HG03025 (cell line): ENCODE measurements around the gene MICAL2.

Experiments used
- ATAC-seq: cut with Tn5 transposase; IDR thresholded peaks from one replicate; pipeline ENCODE4 v1.9.1; 2021; ENCODE audit warnings: mild to moderate bottlenecking, moderate library complexity; ENCODE audit not compliant: unreplicated experiment, low FRiP score

The MICAL2 gene

DNA sequence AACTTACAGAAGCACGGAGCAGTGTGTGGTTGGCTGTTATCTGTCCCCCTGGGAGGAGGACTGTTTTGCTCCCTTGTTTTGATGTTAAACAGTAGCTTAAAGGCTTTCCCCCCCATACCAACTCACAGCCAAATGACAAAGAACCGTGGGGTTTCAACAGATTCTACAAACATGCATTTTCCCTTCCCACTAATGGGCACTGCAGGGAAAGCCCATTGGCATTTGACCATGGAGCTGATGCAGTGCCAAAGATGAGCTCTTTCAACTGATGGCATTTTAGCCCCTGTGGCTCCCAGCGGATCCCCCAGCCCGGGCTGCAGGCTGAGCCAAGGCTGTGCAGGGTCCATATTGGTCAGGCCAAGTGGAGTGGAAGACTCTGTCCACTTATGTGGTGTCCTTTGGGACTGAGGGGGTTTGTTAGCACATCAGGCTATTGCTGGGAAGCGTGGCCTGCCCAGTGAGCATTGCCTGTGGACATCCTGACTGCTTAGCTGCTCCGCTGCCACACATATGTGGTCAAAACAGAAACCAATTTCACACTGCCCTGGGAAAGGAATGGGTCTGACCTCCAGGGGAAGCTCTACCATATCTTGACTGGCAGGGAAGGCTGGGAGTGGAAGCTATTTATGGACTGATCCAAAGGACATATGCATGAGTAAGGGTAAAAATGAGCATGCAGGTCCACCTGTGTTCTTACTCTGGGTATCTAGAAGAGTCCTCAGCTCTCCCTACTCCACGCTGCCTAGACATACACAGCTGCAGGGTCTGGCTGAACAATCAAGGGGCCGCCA lies 150.5 kb downstream of the MICAL2 start:
- no peak for ATAC-seq

DNA sequence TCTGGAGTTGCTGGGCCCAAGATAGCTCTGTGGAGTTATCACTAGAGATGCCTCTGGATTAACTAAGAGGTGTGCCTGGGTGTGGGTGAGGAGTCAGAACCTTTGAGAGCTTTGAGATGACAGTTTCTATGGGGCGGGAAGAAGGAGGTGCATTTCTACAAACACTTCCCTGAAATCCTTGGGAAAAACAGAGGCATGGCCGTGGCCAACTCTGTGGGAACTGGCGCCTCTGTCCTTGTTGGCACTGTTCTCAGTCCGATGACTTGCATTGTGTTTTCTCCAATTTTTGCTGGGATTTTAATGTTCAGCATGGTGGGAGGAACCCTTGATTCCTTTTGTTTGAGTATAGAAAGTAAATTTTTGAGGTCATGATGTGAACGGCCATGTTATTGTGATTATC lies 151.2 kb downstream of the MICAL2 start:
- ATAC-seq: no peak

DNA sequence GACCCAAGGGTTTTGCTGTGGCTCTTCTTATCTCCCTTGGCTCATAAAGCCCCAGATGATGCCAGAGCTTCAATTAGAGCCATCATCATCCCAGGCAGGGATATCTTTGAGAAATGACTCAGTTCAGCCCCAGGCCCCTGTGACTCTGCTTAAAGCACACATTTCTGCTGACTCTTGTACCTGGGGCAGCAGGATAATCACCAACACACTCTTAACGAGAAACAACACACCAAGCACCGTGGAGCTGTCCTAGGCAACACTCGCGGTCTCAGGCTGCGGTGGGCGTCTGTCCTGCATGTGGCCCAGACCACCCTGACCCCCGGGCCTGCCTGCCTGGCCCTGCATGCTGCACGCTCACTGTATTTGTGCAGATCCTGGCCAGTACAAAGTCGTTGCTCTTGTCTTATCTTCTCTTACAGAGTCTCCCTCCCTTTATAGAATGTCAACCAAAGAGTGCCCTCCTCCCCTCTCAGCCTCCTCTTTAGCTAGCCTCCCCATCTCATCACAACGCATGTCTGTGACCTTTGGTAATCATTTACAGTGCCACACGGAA lies 152.8 kb downstream of the MICAL2 start:
- no peak for ATAC-seq

DNA sequence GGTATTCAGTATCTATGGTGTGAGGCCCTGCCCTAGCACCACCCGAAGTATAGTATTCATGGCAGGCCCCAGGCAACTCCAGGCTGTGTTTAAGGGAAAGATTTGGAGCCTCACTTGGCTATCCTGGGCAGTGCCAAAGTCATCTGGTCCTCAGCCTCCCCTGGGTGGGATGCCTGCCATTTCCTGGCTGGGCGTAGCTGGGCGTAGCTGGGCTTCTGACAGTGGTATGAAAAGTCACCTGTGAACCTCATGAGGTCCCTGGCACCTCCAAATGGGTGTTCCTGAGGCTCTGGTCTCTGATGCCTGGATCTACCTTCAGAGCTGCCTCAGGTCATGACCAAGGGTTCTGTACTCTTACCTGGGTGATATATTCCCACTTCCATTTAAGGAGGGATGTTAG lies 154.0 kb downstream of the MICAL2 start:
- ATAC-seq: no peak

DNA sequence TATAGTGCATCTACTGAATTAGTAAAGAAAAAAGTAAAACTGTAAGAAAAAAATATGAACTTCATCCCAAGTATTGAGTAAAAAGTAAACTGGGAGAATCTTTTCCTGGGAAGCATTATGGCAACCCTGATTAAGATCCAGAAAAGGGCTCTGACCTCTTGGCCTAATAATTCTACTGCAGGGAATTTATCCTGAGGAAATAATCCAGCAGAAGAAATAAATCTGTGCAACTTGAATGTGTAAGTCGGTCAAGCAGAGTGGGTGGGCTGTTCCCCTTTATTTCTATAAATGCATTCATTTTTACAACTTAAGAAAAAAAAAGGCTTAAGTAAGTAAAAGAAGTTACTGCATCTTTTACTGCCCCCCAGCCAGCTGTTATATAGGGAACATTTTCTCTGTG lies 155.7 kb downstream of the MICAL2 start:
- no peak for ATAC-seq

DNA sequence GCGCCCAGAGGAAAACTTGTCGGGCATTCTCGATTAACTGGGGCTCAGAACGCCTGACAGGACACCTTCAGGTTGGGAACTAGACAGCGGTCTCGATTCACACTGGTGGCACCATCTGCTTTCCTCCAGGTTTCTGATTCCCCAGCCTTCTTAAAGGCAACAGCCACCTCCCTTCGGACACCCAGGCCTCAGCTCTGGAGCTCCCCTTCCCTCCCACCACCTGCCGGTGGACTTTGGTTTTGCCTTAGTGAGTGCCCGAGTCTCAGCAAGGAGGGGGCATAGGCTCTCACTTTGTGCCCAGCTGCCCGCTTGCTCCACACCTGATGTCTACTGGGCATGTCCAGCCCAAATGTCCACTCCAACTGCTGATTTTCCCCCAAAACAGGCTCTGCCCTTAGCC lies 156.6 kb downstream of the MICAL2 start:
- no peak for ATAC-seq

DNA sequence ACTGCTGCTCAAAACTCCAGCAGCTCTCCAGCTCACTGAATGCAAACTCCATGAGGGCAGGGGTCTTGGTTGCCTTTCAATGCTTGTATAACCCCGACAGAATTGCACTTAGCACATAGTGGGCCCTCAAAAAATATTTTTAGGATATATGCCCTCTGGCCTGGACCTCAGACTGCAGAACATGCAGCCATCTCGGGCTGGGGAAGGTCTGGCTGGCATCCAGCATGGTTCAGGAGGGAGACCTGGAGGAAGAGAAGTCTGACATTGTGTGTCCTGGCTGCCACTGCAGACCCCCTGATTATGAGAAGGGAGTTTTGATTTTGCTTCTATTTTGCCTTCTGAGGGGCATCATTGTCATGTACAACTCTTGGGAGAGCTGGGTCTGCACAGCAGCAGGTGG lies 157.5 kb downstream of the MICAL2 start:
- no peak for ATAC-seq

DNA sequence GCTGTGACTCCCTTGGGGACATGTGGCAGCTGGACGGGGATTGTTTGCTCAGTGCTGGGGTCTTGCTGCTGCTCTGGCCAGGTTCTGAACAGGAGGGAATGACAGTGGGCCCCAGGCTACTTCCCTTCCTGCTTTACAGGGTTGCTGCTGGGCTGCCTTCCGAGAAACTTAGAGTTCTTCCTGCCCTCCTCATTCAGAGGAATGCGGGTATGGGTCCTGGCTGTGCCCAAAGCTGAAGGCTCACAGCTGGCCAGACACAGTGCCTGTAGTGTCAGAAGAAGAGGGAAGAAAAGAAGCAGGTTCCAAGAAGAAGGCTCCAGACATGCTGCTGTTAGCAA lies 158.7 kb downstream of the MICAL2 start:
- no peak for ATAC-seq

DNA sequence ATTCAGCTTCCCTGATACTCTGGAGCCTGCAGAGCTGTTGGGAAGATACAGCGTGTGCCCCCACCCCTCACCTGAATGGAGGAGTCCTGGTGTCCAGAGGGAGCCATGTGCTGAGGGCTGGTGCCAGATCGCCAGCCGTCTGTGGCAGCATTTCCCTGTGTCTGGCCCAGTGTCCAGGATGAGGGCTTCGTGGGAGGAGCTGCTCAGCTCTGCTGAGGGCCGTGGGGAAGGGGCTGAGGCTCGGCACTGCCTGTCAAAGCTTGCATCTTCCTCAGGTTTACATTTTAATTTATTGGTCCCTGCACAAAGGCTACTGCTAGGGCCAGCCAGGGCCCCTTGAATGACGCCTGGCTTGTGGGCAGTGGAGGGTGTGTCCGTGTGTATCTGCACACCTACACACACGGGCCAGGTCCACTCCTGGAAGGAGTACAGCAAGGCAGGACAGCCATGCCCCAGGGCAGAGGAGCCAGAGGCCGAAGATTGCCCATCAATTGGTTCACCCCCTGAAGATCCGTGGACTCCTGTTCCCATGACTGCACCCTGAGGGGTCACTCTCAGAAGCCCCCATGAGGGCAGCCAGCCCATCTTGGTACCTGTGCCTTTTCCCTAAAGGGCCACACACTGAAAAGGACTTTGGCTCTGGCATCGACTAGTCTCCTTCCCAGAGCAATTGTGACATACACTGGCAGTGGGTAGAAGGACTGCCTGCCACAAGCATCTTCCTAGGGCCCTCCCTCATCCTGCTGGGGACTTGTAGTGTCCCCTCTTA lies 159.2 kb downstream of the MICAL2 start:
- no peak for ATAC-seq

DNA sequence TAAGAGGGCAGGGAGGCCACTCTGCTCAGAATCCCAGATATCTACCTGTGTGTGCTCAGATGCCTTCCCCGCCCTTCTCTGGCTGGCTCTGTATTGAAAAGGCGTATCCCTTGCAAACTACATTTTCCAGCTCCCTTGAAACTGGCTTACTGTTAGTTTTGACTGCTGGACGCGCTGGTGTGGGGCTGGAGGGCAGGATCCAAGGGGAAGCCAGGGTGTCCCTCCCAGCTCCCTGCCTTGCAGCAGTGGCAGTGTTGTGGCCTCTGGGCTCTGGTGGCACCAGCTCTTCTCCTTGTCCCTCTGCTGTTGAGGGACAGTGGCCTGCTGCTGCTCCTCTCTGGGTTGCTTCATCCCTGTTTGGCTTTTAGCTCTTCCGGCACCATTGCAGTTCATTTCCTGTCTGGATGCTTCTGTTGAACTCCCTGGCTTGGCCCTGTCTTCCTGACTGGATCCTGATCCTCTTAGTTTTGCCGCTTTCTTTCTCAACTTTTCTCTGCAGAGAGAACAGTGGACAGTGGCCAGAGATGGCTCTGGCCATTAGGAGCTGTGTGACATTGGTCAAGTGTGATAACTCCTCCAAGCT lies 159.9 kb downstream of the MICAL2 start:
- no peak for ATAC-seq

DNA sequence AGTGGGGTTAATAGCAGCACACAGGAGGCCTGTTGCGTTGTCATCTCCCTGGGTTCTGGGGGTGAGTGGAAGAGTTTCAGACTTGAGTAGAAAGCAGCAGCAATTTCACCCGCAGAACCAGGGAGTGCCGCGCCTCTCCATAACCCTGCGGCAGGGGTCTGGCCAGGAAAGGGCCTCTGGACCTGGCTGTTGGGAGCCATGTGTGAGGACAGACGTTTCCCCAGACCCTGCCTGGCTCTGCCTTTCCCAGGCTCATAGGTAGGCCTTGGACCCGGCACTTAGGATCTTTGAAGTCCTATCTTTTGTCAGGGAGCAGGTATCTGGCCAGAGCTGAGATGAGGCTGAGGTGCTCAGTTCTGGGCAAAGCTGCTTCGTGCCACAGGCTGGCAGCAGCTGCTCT lies 160.4 kb downstream of the MICAL2 start:
- no peak for ATAC-seq

DNA sequence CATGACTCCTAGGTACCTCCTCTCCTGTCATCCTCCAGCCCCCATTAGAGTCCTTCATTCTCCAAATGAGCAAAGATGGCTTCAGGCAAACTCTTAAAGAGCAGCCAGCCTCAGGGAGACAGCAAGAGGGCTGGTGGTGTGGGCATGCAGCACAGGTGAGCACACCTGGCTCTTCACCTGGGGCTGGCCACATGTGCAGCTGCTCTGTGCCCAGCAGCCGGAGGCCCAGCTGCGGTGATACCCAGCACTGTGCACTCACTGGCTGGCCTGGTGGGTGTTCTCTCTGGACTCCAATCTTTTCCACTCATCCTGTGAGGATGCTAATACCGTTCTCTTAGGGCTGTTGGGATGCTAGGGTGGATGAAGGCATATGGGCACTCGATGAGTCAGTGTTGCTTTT lies 160.9 kb downstream of the MICAL2 start:
- ATAC-seq: no peak

DNA sequence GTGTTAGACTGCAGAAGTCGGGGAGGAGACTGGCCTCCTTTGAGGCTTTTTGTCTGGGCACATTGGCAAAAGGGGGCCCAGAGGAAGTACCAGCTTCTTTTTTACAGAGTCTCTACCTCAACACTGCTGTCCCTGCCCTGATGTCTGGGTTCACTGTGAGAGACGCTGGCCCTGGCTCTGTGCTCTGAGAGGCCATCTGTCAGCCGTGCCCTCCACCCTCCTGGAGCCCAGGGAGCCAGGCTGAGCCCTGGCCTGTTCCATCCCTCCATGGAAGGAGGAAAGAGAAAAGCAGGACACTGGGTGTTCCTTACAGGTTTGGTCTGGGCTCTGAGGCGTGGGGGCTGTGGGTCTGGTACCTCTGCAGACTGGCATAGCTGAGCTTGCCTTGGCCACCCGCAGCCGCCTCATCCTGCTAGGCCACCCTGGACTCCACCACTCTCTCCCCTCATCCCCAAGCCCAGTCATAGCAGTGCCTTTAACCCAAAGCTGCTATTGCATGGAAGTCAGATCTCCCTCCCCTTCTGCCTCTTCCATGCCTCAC lies 161.5 kb downstream of the MICAL2 start:
- no peak for ATAC-seq

DNA sequence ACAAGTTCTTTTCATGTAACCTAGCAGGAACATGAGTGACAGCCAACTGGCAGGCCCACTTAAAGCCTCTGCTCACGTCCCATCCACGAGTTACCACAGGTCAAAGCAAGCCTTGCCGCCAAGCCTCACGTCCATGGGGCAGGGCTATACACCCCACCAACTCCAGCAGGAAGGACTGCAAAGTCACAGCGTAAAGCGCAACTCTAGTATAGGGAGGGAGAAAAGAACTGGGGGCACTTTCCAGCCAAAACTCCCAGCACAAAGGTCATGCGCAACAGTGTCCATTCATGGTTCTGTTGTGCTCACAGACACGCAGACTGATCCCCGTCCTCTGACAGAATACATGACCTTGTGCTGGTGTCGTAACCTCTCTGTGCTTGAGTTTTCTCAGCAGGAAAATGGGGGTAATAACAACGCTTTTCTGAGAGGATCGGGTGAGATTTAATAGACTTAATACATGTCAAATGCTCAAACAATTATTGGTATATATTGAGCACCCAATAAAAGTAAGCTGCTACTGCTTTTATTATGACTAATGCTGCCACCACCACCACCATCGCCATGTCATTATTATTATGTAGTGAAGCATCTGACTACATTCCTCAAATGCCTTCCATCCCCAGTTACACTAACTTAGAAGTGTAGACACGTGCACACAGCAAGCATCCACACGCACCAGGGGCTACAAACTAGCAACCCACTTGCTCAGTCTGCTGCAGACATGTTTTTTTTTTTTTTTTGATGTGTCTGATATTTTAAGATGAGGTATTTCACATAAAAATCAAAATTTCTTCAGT lies 162.6 kb downstream of the MICAL2 start:
- no peak for ATAC-seq

DNA sequence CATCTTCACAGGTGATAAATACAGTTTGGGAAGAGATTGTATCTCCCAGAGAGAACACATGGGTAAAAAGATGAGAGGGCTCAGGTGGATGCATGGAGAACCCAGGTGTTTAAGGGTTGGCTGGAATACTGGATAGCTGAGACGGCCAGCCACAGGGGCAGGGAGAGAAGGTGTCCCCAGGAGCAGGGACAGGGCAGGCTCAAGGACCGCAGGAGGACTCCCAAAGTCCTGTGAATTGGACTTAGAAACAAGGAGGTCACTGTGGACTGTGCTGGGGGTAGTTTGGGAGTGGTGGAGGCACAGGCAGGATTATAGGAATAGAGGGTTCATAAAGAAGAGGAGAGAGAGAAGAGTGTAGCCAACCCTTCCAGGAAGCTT lies 163.2 kb downstream of the MICAL2 start:
- no peak for ATAC-seq

DNA sequence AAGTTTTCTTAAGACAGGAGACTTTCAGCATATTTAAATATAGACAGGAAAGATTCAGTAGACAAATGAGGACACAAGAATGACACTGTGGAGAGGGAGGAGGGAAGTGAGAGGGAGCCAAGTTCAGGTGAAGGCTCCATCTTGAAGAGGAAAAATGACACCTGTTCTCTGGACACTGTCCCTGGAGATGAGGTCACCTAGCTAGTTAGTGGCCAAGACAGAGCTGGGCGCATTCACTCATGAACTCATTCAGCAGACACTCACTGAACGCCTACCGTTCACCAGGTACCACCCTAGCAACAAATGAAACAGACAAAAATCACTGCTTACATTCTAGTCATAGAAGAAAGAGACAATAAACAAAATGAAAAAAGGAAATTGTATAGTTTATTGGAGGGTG lies 163.7 kb downstream of the MICAL2 start:
- ATAC-seq: no peak

DNA sequence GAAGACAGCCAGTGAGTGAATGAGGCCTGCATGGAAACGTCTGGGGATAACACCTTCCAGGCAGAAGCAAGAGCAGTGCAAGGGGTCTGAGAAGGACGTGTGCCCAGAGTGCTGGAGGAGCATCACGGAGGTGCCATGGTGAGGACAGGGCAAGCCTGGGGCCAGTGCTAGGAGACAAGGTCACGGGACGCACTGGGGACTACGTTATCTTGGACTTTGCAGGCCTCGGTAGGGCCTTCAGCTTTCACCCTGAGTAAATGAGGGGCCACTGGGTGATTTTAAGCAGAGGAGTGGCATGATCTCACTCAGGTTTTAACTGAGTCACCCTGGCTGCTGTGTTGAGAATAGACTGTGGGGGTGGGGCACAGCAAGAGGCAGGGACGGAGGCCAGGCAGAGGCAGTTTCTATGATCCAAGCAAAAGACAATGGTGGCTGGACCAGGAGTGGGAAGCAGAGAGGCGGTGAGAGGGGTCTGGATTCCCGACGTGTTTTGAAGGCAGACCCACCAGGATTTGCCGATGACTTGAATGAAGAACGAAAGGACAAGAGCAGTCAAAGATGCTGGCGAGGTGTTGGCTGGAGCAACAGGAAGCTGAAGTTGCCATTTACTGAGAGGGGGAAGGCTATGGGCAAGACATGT lies 164.3 kb downstream of the MICAL2 start:
- no peak for ATAC-seq

DNA sequence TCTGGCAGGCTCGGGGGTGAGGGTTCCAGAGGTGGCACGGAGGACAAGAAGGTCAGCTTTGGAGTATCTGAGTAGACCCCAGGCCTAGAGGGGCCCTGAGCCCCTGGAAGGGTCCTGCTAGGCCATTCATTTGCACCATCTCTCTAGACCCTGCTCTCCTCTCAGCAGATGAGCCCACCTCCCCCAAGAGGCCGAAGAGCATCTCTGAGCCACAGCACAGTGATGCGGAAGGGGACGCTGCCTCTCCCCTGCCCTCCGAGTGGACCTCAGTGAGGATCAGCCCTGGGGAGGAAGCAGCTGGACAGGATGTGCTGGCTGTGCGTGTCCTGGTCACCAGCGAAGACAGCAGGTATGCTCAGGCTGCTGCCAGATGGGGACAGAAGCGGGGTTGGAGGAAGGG lies 165.4 kb downstream of the MICAL2 start:
- no peak for ATAC-seq

DNA sequence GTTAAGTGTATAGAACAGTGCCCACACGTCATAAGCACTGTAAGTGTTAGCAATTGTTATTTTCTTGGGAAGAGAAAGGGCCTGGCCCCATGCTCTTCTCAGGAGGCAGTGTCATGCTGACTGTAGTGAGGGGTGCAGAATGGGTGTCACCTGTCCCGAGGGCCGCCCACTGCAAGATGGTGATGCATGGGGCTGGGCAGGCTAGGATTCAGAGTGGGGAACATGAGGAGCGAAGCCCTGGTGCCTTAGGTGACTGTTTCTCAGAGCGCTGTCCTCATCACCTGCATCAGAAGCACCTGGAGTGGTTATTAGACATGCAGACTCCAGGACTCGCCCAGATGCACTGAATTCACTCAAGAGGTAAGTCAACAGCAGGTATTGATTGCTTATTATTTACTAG lies 166.0 kb downstream of the MICAL2 start:
- ATAC-seq: no peak

DNA sequence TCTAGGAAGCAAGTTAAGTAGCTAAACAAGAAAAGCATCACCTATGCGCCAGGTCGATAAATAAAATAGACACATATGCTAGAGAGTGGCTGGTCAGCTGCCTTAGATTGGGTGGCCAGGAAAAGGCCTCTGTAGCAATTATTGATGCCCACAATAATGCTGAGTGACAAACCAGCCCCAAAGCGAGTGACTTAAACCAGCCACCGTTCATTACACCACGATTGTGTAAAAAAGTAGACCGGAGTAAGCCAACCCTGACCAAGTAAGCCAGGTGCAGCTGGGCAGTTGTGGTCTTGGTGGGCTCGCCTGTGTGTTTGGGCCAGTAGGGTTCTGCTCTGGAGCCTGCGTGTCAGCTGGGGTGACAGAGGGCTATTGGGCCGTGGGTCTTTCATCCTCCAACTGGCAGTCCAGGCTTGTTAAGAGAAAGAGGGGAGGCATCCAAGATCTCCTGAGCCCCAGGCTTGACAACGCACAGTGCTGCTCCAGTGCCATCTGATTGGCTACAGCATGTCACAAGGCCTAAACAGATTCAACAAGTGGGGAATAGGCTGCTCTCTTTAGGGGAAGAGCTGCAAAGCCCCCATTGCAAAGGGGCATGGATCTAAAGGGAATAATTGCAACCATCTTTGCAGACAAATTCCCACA lies 166.6 kb downstream of the MICAL2 start:
- no peak for ATAC-seq
